ENCODE data around the gene DCAF15. TPM values are rescaled to one million over a fixed set of nuclear protein-coding genes. Genes with fewer than 3 reads are reported as not detected.
"Not testable (repeated sequence)": the region's sequence is repeated elsewhere in the genome, so short reads cannot be mapped to it uniquely, and the experiment has no call there.

Gene DCAF15
- total RNA-seq, 1 donor from 2014 or later: 28.6 TPM

GRCh38 chr19:13965926-13966683 is 13.8 kb downstream of the DCAF15 start:
- peaks cover 5% of the 10 kb centered on the region for H3K4me1 Mint-ChIP-seq
- H3F3A ChIP-seq (ENCODE audit: low read depth): peaks cover 4% of the 10 kb centered on the region
- no peaks in the 10 kb centered on the region for H3K9me3 Mint-ChIP-seq
- H3K4me2 ChIP-seq: no peak overlapping the region
- no peak overlapping the region for H3K4me3 Mint-ChIP-seq
- H3K27me3 Mint-ChIP-seq (ENCODE audit: insufficient read depth, low read depth): peaks cover 9% of the 10 kb centered on the region
- no peaks in the 10 kb centered on the region for H3K9me3 ChIP-seq (ENCODE audit: low read depth)
- peaks cover 12% of the 10 kb centered on the region for H3K4me1 ChIP-seq
- H3K36me3 ChIP-seq: no peaks in the 10 kb centered on the region
- TF ChIP-seq EZH2 (IDR thresholded peaks at IDR 0.05) (no peak), EZH2phosphoT487 (IDR thresholded peaks at IDR 0.05) (no peak)
- TF ChIP-seq, protein P1, sequence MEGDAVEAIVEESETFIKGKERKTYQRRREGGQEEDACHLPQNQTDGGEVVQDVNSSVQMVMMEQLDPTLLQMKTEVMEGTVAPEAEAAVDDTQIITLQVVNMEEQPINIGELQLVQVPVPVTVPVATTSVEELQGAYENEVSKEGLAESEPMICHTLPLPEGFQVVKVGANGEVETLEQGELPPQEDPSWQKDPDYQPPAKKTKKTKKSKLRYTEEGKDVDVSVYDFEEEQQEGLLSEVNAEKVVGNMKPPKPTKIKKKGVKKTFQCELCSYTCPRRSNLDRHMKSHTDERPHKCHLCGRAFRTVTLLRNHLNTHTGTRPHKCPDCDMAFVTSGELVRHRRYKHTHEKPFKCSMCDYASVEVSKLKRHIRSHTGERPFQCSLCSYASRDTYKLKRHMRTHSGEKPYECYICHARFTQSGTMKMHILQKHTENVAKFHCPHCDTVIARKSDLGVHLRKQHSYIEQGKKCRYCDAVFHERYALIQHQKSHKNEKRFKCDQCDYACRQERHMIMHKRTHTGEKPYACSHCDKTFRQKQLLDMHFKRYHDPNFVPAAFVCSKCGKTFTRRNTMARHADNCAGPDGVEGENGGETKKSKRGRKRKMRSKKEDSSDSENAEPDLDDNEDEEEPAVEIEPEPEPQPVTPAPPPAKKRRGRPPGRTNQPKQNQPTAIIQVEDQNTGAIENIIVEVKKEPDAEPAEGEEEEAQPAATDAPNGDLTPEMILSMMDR (IDR thresholded peaks at IDR 0.05): no peak
- H3K79me2 ChIP-seq (ENCODE audit: low read depth): no peaks in the 10 kb centered on the region
- peaks cover 14% of the 10 kb centered on the region for H3K36me3 Mint-ChIP-seq
- H3K27ac Mint-ChIP-seq: no peak overlapping the region
- H2AFZ ChIP-seq (replicated peaks): no peak overlapping the region
- H3K27ac ChIP-seq: no peak overlapping the region
- no peak overlapping the region for H3K4me3 ChIP-seq
- no peak for DNase-seq (ENCODE audit: low spot score)
- peaks cover 16% of the 10 kb centered on the region for H3K27me3 ChIP-seq
- H3K9ac ChIP-seq: no peak overlapping the region
- peaks cover 10% of the 10 kb centered on the region for H4K20me1 ChIP-seq (ENCODE audit: low read depth)

- TF ChIP-seq, protein P1 (IDR thresholded peaks at IDR 0.05): no peak
- TF ChIP-seq EZH2 (IDR thresholded peaks at IDR 0.05) (no peak), EZH2phosphoT487 (IDR thresholded peaks at IDR 0.05) (no peak)
- no peak overlapping the region for H3K4me2 ChIP-seq
- no peaks in the 10 kb centered on the region for H3K36me3 ChIP-seq
- Mint-ChIP-seq H3K27me3 (ENCODE audit: insufficient read depth, low read depth) (peaks cover 5% of the 10 kb centered on the region), H3K9me3 (no peaks in the 10 kb centered on the region), H3K4me1 (peaks cover under 1% of the 10 kb centered on the region), H3K4me3 (no peak overlapping the region), H3K27ac (no peak overlapping the region), H3K36me3 (peaks cover 10% of the 10 kb centered on the region)
- H2AFZ ChIP-seq (replicated peaks): no peak overlapping the region
- H3K4me3 ChIP-seq: no peak overlapping the region
- H3K79me2 ChIP-seq (ENCODE audit: low read depth): no peaks in the 10 kb centered on the region
- H3K9ac ChIP-seq: no peak overlapping the region
- peaks cover 5% of the 10 kb centered on the region for H4K20me1 ChIP-seq (ENCODE audit: low read depth)
- H3F3A ChIP-seq (ENCODE audit: low read depth): peaks cover 4% of the 10 kb centered on the region
- DNase-seq (ENCODE audit: low spot score): no peak
- H3K9me3 ChIP-seq (ENCODE audit: low read depth): no peaks in the 10 kb centered on the region
- no peak overlapping the region for H3K27ac ChIP-seq
- peaks cover 12% of the 10 kb centered on the region for H3K4me1 ChIP-seq
- H3K27me3 ChIP-seq: peaks cover 16% of the 10 kb centered on the region
Measured at GRCh38 chr19:13966684-13967128, 14.4 kb downstream of the DCAF15 start.

DNA sequence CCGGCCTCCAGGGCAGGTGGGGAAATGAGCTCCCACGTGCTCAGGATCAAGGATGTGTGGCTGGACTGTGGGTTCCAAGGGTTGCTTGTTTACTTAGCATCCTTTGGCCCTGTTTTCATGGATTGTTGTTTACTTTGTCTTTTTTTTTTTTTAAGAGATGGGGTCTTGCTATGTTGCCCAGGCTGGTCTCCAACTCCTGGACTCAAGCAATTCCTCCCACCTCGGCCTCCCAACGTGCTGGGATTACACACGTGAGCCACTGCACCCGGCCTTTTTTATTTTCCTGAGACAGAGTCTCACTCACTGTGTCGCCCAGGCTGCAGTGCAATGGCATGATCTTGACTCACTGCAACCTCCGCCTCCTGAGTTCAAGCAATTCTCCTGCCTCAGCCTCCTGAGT is 14.9 kb downstream of the DCAF15 start:
- peaks cover 16% of the 10 kb centered on the region for H3K27me3 ChIP-seq
- H3K36me3 ChIP-seq; H2AFZ ChIP-seq (replicated peaks); H3K27ac ChIP-seq; H3K4me2 ChIP-seq; H3K4me1 Mint-ChIP-seq; H4K20me1 ChIP-seq (ENCODE audit: low read depth); H3K4me1 ChIP-seq; H3K9ac ChIP-seq; H3K27me3 Mint-ChIP-seq (ENCODE audit: insufficient read depth, low read depth); H3K4me3 ChIP-seq; H3K36me3 Mint-ChIP-seq; H3K4me3 Mint-ChIP-seq; H3K79me2 ChIP-seq (ENCODE audit: low read depth); H3F3A ChIP-seq (ENCODE audit: low read depth); DNase-seq (ENCODE audit: low spot score); H3K9me3 Mint-ChIP-seq; H3K9me3 ChIP-seq (ENCODE audit: low read depth); H3K27ac Mint-ChIP-seq: not testable (repeated sequence)

DNA sequence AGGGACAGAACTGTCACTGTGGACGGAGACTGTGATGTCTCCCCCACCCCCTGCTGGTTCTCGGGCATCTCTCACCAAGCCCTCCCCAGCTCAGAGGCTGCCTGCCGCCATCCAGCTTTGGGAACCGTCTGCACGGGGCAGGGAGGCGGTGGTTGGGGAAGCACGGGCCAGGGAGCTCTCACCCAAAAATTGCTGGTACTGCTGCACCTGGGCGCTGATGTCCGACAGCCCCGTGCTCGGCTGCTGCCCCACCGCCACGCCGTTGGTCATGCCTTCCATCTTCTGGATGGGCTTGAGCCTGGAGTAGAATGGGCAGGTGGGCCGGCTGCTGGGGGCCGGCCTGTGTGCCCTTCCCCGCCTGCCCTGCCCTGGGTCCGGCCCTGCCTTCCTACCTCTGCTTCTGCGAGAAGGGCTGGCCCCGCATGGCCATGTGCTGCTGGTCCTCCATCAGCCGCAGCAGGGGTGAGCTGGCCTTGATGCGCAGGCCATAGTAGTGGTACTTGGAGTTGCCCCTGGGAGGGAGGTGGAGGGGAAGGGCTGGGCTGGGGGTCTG is 16.1 kb downstream of the DCAF15 start:
- TF ChIP-seq EZH2 (IDR thresholded peaks at IDR 0.05) (no peak), EZH2phosphoT487 (IDR thresholded peaks at IDR 0.05) (no peak)
- TF ChIP-seq, protein P1 (IDR thresholded peaks at IDR 0.05): no peak
- Histone ChIP-seq H3K27ac (no peak overlapping the region), H3K4me2 (no peak overlapping the region), H4K20me1 (ENCODE audit: low read depth) (no peaks in the 10 kb centered on the region), H2AFZ (replicated peaks) (no peak overlapping the region), H3K36me3 (no peaks in the 10 kb centered on the region), H3K79me2 (ENCODE audit: low read depth) (no peaks in the 10 kb centered on the region), H3K27me3 (peaks cover 8% of the 10 kb centered on the region), H3K9me3 (ENCODE audit: low read depth) (no peaks in the 10 kb centered on the region), H3K4me1 (no peaks in the 10 kb centered on the region), H3K9ac (no peak overlapping the region), H3K4me3 (no peak overlapping the region), H3F3A (ENCODE audit: low read depth) (no peaks in the 10 kb centered on the region)
- Mint-ChIP-seq H3K4me1 (no peaks in the 10 kb centered on the region), H3K4me3 (no peak overlapping the region), H3K9me3 (no peaks in the 10 kb centered on the region), H3K27ac (no peak overlapping the region), H3K27me3 (ENCODE audit: insufficient read depth, low read depth) (peaks cover 4% of the 10 kb centered on the region), H3K36me3 (peaks cover 10% of the 10 kb centered on the region)
- DNase-seq (ENCODE audit: low spot score): no peak
